Gastrocnemius medialis (tissue), 4 donors: Measurements from ENCODE around the gene GHITM.

Experiments used
- CTCF ChIP-seq, 5 experiments: fragments of 450-650 bp in 3 of 5; fragments of 200-600 bp in 2 of 5; sonication (generic) in 2 of 5; IDR thresholded peaks in 4 of 5; conservative IDR thresholded peaks in 1 of 5; 1 replicate in 4 of 5; 2 replicates in 1 of 5; pipeline ENCODE4 v1.5.1; 2016 to 2019; ENCODE audit warnings: antibody characterized with exemption in 5 of 5, mild to moderate bottlenecking in 3 of 5, moderate library complexity in 3 of 5
- POLR2A ChIP-seq, 2 donors: fragments of 450-650 bp; IDR thresholded peaks; one replicate each; pipeline ENCODE4 v1.6.1; 2017; ENCODE audit warnings: antibody characterized with exemption in 2 of 2, mild to moderate bottlenecking in 2 of 2, moderate library complexity in 2 of 2

- TF ChIP-seq CTCF (IDR thresholded peaks at IDR 0.05 in 4 of 5, conservative IDR thresholded peaks at IDR 0.05 in 1 of 5) = no peak
- TF ChIP-seq POLR2A (IDR thresholded peaks at IDR 0.05) = no peak
Observed at GRCh38 chr10:84178160-84178609, 38.9 kb downstream of the GHITM start.
